SW480 (cell line): ENCODE results near the gene OTOP2.
"Not testable (repeated sequence)": the region's sequence is repeated elsewhere in the genome, so short reads cannot be mapped to it uniquely, and the experiment has no call there.

ENCODE experiments used
- DNase-seq: peaks from one replicate; pipeline ENCODE4 v3.0.0-alpha.2; 2016; ENCODE audit warnings: low spot score

Gene OTOP2

GRCh38 chr17:74952431-74953133 is 28.5 kb downstream of the OTOP2 start:
- no peak for DNase-seq

GRCh38 chr17:74953134-74953687 is 29.1 kb downstream of the OTOP2 start:
- DNase-seq = no peak

GRCh38 chr17:74954115-74954514 is 30.0 kb downstream of the OTOP2 start:
- no peak for DNase-seq

- no peak for DNase-seq
These were observed 30.8 kb downstream of the OTOP2 start for GRCh38 chr17:74954665-74955421.

GRCh38 chr17:74956093-74956492 is 32.0 kb downstream of the OTOP2 start:
- no peak for DNase-seq

GRCh38 chr17:74957935-74958740 is 34.1 kb downstream of the OTOP2 start:
- DNase-seq = peak; percentile 38

DNA sequence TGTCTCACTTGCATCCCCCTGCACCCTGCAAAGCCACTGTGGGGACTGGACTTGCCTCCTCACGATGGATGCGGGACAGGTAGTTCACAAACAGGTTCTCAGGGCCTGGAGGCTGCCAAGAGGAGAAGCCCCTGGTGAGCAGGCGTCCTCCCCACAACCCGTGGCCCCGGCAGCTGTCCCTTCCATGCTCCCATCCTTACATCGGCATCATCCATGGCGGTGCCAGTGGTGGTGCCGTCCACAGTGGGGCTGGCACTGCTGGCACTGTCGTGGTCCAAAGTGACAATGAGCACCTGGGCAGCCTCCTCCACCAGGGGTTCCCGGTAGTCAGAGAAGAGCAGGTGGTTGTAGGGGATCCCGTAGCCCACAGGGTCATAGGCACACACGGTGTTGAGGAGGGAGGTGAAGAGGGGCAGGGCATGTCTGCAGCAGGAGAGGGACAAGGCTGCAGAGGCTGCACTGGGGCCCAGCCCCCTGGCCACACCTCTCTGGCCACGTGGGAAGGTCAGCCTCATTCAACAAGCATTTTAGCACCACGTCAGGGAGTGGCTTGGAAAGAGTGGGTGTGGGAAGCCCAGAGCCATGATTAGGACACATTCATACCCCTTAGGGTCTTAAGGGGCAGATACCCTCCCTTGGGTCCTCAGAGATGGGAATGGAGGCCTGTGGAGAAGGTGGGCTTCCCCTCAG is 35.9 kb downstream of the OTOP2 start:
- peak; percentile 72 for DNase-seq

- peak; percentile 93 for DNase-seq
These were observed 36.7 kb downstream of the OTOP2 start for GRCh38 chr17:74960570-74961342.

GRCh38 chr17:74961657-74962350 is 37.7 kb downstream of the OTOP2 start:
- peak; percentile 82 for DNase-seq

DNA sequence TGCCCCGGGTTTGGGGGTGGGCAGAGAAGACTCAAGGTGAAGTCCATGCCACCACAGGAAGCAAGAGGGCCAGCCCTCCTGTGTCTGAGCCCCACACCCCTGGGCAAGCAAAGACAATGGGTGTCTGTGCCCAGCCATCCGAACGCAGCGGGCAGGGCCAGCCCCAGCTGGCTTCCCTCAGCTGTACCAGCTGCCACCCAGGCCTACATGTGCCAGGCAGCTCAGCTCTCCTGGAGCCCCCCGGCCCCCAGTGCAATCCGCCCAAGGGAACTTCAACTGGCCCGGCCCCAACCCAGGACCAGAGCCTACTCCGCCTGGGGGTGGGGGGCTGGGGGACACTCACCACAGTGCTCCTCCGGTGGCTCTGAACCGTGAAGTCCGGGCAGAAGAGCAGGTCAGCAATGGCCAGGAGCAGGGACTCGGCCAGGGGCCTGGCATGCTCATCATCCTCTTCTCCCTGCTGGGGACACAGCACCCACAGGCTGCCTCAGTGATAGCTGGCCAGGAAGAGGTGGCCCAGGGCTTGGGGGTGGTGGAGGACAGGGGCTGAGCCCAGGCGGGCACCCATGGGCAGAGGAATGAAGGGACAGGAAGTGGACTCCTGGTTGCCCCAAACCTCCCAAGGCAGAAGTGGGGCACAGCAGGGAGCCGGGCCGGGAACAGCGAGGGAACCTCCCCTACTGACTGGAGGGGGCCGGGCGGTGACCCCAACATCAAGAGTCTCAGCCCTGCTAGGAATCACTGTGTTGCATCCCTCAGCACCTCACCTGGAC is 38.7 kb downstream of the OTOP2 start:
- no peak for DNase-seq

- no peak for DNase-seq
These were observed 39.6 kb downstream of the OTOP2 start for GRCh38 chr17:74963656-74964055.

GRCh38 chr17:74964246-74964761 is 40.2 kb downstream of the OTOP2 start:
- no peak for DNase-seq

DNA sequence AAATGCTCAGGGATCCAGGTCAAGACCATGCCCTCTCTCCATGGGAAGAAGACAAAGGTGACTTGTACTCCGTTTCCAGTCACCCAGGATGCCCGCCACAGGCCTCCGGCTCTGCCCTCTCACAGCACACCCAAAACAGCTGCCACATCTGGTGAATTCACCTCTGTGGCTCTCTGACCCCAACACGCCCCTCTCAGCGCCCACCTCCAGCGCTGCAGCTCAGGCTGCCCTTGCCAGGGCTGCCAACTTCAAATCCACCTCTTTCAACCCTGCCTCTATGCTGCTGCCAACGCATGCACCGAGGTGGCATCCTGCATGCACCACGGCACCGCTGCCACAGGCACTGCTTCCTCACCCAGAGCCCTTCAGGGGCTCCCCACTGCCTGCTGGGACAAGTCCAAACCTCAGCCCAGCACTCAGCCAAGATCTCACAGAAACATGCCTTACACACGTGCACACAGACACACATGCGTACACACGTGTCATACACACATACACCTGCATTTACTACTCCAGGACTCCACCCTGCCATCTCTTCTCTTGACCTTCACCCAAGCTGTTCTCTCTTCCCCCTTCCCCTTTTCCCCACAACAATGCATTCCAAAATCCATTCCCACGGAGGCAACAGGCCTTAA is 41.0 kb downstream of the OTOP2 start:
- DNase-seq = no peak

GRCh38 chr17:74968361-74968780 is 44.3 kb downstream of the OTOP2 start:
- no peak for DNase-seq

DNA sequence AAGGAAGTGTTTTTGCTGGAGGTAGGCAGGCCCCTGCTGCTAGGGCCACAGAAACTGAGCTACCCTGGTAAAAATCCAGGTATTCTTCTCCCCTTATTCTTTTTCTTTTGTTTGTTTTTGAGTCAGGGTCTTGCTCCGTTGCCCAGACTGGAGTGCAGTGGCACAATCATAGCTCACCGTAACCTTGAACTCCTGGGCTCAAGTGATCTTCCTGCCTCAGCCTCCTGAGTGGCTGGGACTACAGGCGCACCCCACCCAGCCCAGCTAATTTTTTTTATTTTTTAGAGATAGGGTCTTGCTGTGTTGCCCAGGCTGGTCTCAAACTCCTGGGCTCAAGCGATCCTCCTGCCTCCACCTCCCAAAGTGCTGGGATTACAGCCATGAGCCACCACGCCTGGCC is 45.4 kb downstream of the OTOP2 start:
- not testable (repeated sequence) for DNase-seq

DNA sequence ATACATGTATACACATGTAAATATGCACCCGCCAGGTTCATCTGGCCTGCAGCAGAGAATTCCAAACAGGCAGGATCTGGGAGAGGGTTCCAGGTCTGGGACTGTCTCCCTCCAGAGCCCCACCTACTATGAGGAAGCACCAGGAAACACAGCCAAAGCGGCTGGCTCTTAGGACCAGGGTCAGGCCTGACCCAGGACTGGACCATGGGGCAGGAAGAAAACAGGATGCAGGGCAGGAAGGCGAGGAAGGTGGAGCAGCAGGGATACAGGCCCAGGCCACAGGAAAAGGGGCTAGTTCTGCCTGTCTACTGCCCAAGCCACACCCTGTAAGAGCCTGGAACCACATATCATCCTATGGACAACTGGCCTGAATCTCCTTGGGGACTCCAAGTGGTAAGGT is 46.3 kb downstream of the OTOP2 start:
- DNase-seq = no peak

- DNase-seq = no peak
These were observed 47.2 kb downstream of the OTOP2 start for GRCh38 chr17:74971069-74971841.

GRCh38 chr17:74971842-74972106 is 47.7 kb downstream of the OTOP2 start:
- DNase-seq = no peak
